ENCODE results near the gene HIBADH. TPM values are rescaled to one million over a fixed set of nuclear protein-coding genes. Genes with fewer than 3 reads are reported as not detected.

Gene HIBADH
- total RNA-seq (2022) (33.7 and 37.3 TPM in 2 replicates), Bru-seq, nascent RNA (percentile 81 among the genes with signal in this experiment), BruChase-seq, experiment 1, labeled RNA remaining after a 2-hour chase (percentile 69 among the genes with signal in this experiment), BruChase-seq, experiment 2, labeled RNA remaining after a 6-hour chase (percentile 66 among the genes with signal in this experiment)
- long read RNA-seq, transcript HIBADH-201 (8 exons, 1,990 nt): major isoform, 78 of 92 reads
- long read RNA-seq, partial matches to known transcripts: 1 of 92 reads
- long read RNA-seq, other reads (novel, unspliced or antisense): 13 of 92 reads

- Mint-ChIP-seq H3K4me1 (ENCODE audit: low read depth, unreplicated experiment) (peaks cover 7% of the 10 kb centered on the region), H3K27me3 (ENCODE audit: insufficient read depth, unreplicated experiment) (no peaks in the 10 kb centered on the region), H3K36me3 (ENCODE audit: insufficient read depth, unreplicated experiment) (peaks cover 5% of the 10 kb centered on the region), H3K9me3 (ENCODE audit: unreplicated experiment) (no peaks in the 10 kb centered on the region), H3K4me3 (ENCODE audit: unreplicated experiment) (peak within 1 kb of the TSS; percentile 78), H3K27ac (ENCODE audit: unreplicated experiment) (peak within 1 kb of the TSS; percentile 59)
- ChIA-PET CTCF (interaction anchor here (0.6 to 1.6 kb wide), 9 partner anchors 15 to 466 kb away, joined by 3 to 6 read pairs (median 4); no protein-coding TSS in a partner anchor), POLR2A (interaction anchor here (0.6 to 1.0 kb wide), 4 partner anchors 18 to 77 kb away, joined by 3 to 9 read pairs (median 4); no protein-coding TSS in a partner anchor)
- H3K27me3 ChIP-seq (replicated peaks; ENCODE audit: control insufficient read depth, insufficient read depth, low read length): no peaks in the 10 kb centered on the region
- H3K9me3 ChIP-seq: no peaks in the 10 kb centered on the region
- BruUV-seq (replicated peaks): no TSS peak
- no peaks in the 10 kb centered on the region for H3K36me3 ChIP-seq (ENCODE audit: control insufficient read depth, insufficient read depth, low read length)
- H3K4me3 ChIP-seq (ENCODE audit: low read depth, low read length): peak within 1 kb of the TSS; percentile 85
- H3K4me1 ChIP-seq: 0 out of 2 replicates have a peak, but pooled peaks cover 3% of the 10 kb centered on the region
- peak; percentile 98 to 99 for DNase-seq
- intact Hi-C loops (cut with micrococcal nuclease; ENCODE audit: unreplicated experiment): loop anchor here (1.0 to 5.0 kb wide), 4 partner anchors 16 to 466 kb away; partner anchors contain the start of gene TAX1BP1
- TF ChIP-seq CTCF (IDR thresholded peaks at IDR 0.05; ENCODE audit: insufficient read depth in 1 of 2, low read depth in 1 of 2, low read length in 1 of 2, severe bottlenecking in 1 of 2, unreplicated experiment in 1 of 2): peak; percentile 9 to 50
Observed at GRCh38 chr7:27662490-27663205, at the start of gene HIBADH. TSS of gene HIBADH (minus strand) at chr7:27662883. CDS start at chr7:27662788, 95 bp downstream.

- Histone ChIP-seq H3K36me3 (ENCODE audit: control insufficient read depth, insufficient read depth, low read length) (no peaks in the 10 kb centered on the region), H3K9me3 (0 out of 2 replicates have a peak, but pooled peaks cover 3% of the 10 kb centered on the region), H3K27me3 (replicated peaks; ENCODE audit: control insufficient read depth, insufficient read depth, low read length) (no peaks in the 10 kb centered on the region), H3K4me3 (ENCODE audit: low read depth, low read length) (no peak overlapping the region), H3K4me1 (peaks cover 13% of the 10 kb centered on the region)
- Mint-ChIP-seq H3K9me3 (ENCODE audit: unreplicated experiment) (no peaks in the 10 kb centered on the region), H3K4me1 (ENCODE audit: low read depth, unreplicated experiment) (peaks cover 15% of the 10 kb centered on the region), H3K27ac (ENCODE audit: unreplicated experiment) (no peak overlapping the region), H3K36me3 (ENCODE audit: insufficient read depth, unreplicated experiment) (no peaks in the 10 kb centered on the region), H3K4me3 (ENCODE audit: unreplicated experiment) (no peak overlapping the region), H3K27me3 (ENCODE audit: insufficient read depth, unreplicated experiment) (no peaks in the 10 kb centered on the region)
- no TSS peak for BruUV-seq (replicated peaks)
- ChIA-PET CTCF (no interaction called here), POLR2A (no interaction called here)
- DNase-seq: no peak
- no peak for TF ChIP-seq CTCF (IDR thresholded peaks at IDR 0.05; ENCODE audit: insufficient read depth in 1 of 2, low read depth in 1 of 2, low read length in 1 of 2, severe bottlenecking in 1 of 2, unreplicated experiment in 1 of 2)
- intact Hi-C loops (cut with micrococcal nuclease; ENCODE audit: unreplicated experiment): no loop called here
Observed at GRCh38 chr7:27712217-27712616, 49.5 kb upstream of the HIBADH start.
